HL-60 (cell line): ENCODE measurements around the gene ABHD18.
"Not testable (repeated sequence)": the region's sequence is repeated elsewhere in the genome, so short reads cannot be mapped to it uniquely, and the experiment has no call there.

Source experiments
- DNase-seq, 2 experiments: peaks; one replicate each; pipeline ENCODE4 v3.0.0-alpha.2; 2010 to 2020; ENCODE audit warnings: low read depth in 1 of 2, low spot score in 1 of 2
- H3K27ac ChIP-seq: fragments of 250-450 bp; sonication (Bioruptor Pico); replicated peaks from 2 replicates; pipeline ENCODE4 v1.5.1; 2020; ENCODE audit warnings: mild to moderate bottlenecking, moderate library complexity
- H3K27me3 ChIP-seq: fragments of 250-450 bp; sonication (Bioruptor Pico); 2 replicates; pipeline ENCODE4 v1.5.1; 2021; ENCODE audit warnings: mild to moderate bottlenecking, moderate library complexity; ENCODE audit not compliant: insufficient read depth, poor library complexity, severe bottlenecking
- H3K4me3 ChIP-seq: replicated peaks from 2 replicates; pipeline ENCODE4 v1.5.1; 2011; ENCODE audit warnings: mild to moderate bottlenecking, control low read depth, low read length; ENCODE audit not compliant: insufficient read depth
- CTCF ChIP-seq: IDR thresholded peaks from one replicate; pipeline ENCODE4 v1.5.1; 2011; ENCODE audit warnings: low read length, control low read depth, inconsistent platforms; ENCODE audit not compliant: insufficient read depth
- GABPA ChIP-seq: IDR thresholded peaks from 2 replicates; pipeline ENCODE4 v1.6.1; 2012; ENCODE audit warnings: low read depth
- POLR2AphosphoS5 ChIP-seq: IDR thresholded peaks from 2 replicates; pipeline ENCODE4 v1.6.1; 2012; ENCODE audit warnings: low read depth
- REST ChIP-seq: IDR thresholded peaks from 2 replicates; pipeline ENCODE4 v1.6.1; 2012; ENCODE audit warnings: low read depth; ENCODE audit not compliant: insufficient replicate concordance
- SPI1 ChIP-seq: IDR thresholded peaks from 2 replicates; pipeline ENCODE4 v1.6.1; 2012; ENCODE audit warnings: low read depth, mild to moderate bottlenecking, borderline replicate concordance

ABHD18 gene

GRCh38 chr4:127967141-127967775 is 2.1 kb downstream of the ABHD18 start:
- Histone ChIP-seq H3K27me3 (no peaks in the 10 kb centered on the region), H3K4me3 (no peak overlapping the region), H3K27ac (no peak overlapping the region)
- DNase-seq = no peak
- no peak for TF ChIP-seq SPI1
- TF ChIP-seq REST = no peak
- no peak for TF ChIP-seq POLR2AphosphoS5
- no peak for TF ChIP-seq CTCF

GRCh38 chr4:127968586-127968985 is 3.4 kb downstream of the ABHD18 start:
- DNase-seq = no peak
- Histone ChIP-seq H3K4me3 (no peak overlapping the region), H3K27ac (no peak overlapping the region), H3K27me3 (no peaks in the 10 kb centered on the region)
- TF ChIP-seq CTCF (no peak), POLR2AphosphoS5 (no peak), REST (no peak), GABPA (no peak), SPI1 (no peak)

GRCh38 chr4:127970925-127971324 is 5.7 kb downstream of the ABHD18 start:
- not testable (repeated sequence) for H3K4me3 ChIP-seq, DNase-seq, H3K27ac ChIP-seq, H3K27me3 ChIP-seq

- no peak overlapping the region for H3K27ac ChIP-seq
- no peak for DNase-seq
Observed at GRCh38 chr4:127975121-127975770, 10.0 kb downstream of the ABHD18 start.

More at GRCh38 chr4:127975121-127975770, 10.0 kb downstream of the ABHD18 start:
- H3K4me3 ChIP-seq = no peak overlapping the region
- TF ChIP-seq POLR2AphosphoS5 (no peak), SPI1 (no peak), REST (no peak), CTCF (no peak), GABPA (no peak)
- H3K27me3 ChIP-seq = no peaks in the 10 kb centered on the region
